ENCODE results near the gene ALDH4A1. TPM values are rescaled to one million over a fixed set of nuclear protein-coding genes. Genes with fewer than 3 reads are reported as not detected.

Gene ALDH4A1
- total and polyA plus RNA-seq, 10 of the 15 experiments (the other 5 are each of a cell fraction or from before 2014, with no cell fraction given) = 0.06 to 25.5 (median 13.0) TPM

DNA sequence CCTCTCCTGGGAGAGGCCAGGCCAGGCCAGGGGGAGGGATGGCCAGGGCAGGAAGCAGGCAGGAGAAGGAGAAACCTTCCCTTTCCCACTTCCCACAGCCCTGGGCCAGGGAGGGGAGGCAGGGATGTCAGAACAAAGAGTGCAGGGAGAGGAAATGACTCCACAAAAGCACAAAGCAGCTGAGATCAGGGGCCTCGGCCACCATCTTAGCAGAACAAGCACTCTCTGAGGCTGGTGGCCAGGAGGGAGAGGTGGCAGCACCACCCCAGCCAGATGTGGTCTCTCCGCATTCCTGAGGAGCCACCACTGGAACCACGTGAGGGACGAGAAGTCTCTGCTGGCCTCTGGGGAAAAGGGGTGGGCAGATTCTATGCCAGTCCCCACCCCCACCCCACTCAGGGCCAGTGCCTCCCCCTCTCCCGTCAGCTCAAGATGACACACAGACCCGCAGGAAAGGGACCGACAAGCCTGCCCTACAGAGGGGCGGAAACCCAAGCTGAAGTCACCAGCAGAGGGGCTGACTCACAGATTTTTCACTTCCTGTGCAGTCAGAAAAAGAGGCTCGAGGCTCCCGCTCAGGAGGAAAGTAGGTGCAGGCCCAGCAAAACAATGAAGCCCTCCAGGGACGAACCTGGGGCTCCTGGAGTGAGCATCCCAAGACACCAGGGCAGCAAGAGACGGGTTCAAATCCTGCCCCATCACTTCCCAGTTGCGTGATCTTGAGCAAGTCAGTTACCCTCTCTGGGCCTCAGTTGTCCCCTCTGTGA, 24.1 kb upstream of the ALDH4A1 start (continued):
- TF ChIP-seq SUZ12 (IDR thresholded peaks at IDR 0.05; ENCODE audit: unreplicated experiment) (no peak), TBL1XR1 (IDR thresholded peaks at IDR 0.05; ENCODE audit: low read depth, low read length) (no peak), PAX8 (IDR thresholded peaks at IDR 0.05) (no peak), NR2C1 (IDR thresholded peaks at IDR 0.05) (peak; percentile 34; the same call in 1 of the 2 replicates), SREBF1 (IDR thresholded peaks at IDR 0.05; ENCODE audit: low read length) (no peak), BCL3 (IDR thresholded peaks at IDR 0.05; ENCODE audit: borderline replicate concordance, insufficient read depth, low read depth, low read length, poor library complexity, severe bottlenecking) (no peak), SPI1 (IDR thresholded peaks at IDR 0.05; ENCODE audit: borderline replicate concordance, insufficient read depth, low read depth, low read length) (peak; percentile 80), EGR1 (IDR thresholded peaks at IDR 0.05; ENCODE audit: borderline replicate concordance in 1 of 2, low read depth in 2 of 2, low read length in 2 of 2) (no peak), HCFC1 (IDR thresholded peaks at IDR 0.05; ENCODE audit: low read length) (0 out of 2 replicates have a peak, but pooled peaks have one; percentile 8), KAT2A (conservative IDR thresholded peaks at IDR 0.05; ENCODE audit: control insufficient read depth, low read depth, low read length) (no peak), KDM1A (IDR thresholded peaks at IDR 0.05; ENCODE audit: borderline replicate concordance) (no peak), SUPT20H (IDR thresholded peaks at IDR 0.05; ENCODE audit: borderline replicate concordance, control insufficient read depth, low read depth, low read length) (no peak), IRF5 (IDR thresholded peaks at IDR 0.05; ENCODE audit: borderline replicate concordance) (no peak), ZBED1 (IDR thresholded peaks at IDR 0.05; ENCODE audit: borderline replicate concordance) (no peak), ZNF274 (IDR thresholded peaks at IDR 0.05; ENCODE audit: insufficient read depth, insufficient read length) (no peak), USF1 (IDR thresholded peaks at IDR 0.05; ENCODE audit: borderline replicate concordance, extremely low read length, insufficient read depth, low read depth, low read length) (peak; percentile 20)
- TF ChIP-seq, protein P1, sequence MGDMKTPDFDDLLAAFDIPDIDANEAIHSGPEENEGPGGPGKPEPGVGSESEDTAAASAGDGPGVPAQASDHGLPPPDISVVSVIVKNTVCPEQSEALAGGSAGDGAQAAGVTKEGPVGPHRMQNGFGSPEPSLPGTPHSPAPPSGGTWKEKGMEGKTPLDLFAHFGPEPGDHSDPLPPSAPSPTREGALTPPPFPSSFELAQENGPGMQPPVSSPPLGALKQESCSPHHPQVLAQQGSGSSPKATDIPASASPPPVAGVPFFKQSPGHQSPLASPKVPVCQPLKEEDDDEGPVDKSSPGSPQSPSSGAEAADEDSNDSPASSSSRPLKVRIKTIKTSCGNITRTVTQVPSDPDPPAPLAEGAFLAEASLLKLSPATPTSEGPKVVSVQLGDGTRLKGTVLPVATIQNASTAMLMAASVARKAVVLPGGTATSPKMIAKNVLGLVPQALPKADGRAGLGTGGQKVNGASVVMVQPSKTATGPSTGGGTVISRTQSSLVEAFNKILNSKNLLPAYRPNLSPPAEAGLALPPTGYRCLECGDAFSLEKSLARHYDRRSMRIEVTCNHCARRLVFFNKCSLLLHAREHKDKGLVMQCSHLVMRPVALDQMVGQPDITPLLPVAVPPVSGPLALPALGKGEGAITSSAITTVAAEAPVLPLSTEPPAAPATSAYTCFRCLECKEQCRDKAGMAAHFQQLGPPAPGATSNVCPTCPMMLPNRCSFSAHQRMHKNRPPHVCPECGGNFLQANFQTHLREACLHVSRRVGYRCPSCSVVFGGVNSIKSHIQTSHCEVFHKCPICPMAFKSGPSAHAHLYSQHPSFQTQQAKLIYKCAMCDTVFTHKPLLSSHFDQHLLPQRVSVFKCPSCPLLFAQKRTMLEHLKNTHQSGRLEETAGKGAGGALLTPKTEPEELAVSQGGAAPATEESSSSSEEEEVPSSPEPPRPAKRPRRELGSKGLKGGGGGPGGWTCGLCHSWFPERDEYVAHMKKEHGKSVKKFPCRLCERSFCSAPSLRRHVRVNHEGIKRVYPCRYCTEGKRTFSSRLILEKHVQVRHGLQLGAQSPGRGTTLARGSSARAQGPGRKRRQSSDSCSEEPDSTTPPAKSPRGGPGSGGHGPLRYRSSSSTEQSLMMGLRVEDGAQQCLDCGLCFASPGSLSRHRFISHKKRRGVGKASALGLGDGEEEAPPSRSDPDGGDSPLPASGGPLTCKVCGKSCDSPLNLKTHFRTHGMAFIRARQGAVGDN (IDR thresholded peaks at IDR 0.05) = peak; percentile 82
- TF ChIP-seq, protein P2, sequence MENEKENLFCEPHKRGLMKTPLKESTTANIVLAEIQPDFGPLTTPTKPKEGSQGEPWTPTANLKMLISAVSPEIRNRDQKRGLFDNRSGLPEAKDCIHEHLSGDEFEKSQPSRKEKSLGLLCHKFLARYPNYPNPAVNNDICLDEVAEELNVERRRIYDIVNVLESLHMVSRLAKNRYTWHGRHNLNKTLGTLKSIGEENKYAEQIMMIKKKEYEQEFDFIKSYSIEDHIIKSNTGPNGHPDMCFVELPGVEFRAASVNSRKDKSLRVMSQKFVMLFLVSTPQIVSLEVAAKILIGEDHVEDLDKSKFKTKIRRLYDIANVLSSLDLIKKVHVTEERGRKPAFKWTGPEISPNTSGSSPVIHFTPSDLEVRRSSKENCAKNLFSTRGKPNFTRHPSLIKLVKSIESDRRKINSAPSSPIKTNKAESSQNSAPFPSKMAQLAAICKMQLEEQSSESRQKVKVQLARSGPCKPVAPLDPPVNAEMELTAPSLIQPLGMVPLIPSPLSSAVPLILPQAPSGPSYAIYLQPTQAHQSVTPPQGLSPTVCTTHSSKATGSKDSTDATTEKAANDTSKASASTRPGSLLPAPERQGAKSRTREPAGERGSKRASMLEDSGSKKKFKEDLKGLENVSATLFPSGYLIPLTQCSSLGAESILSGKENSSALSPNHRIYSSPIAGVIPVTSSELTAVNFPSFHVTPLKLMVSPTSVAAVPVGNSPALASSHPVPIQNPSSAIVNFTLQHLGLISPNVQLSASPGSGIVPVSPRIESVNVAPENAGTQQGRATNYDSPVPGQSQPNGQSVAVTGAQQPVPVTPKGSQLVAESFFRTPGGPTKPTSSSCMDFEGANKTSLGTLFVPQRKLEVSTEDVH (IDR thresholded peaks at IDR 0.05; ENCODE audit: low read depth, partially characterized antibody) = no peak
